HG03039 (cell line): ENCODE results near the gene TMEM171.

ENCODE experiments used
- ATAC-seq: cut with Tn5 transposase; IDR thresholded peaks from one replicate; pipeline ENCODE4 v1.9.1; 2021; ENCODE audit warnings: mild to moderate bottlenecking, moderate library complexity; ENCODE audit not compliant: unreplicated experiment

TMEM171 gene

GRCh38 chr5:73119451-73120157, 771 bp upstream of the TMEM171 start:
- ATAC-seq = no peak

- no peak for ATAC-seq
These were observed 716 bp downstream of the TMEM171 start for GRCh38 chr5:73121119-73121463.

- no peak for ATAC-seq
These were observed 2.8 kb downstream of the TMEM171 start for GRCh38 chr5:73122875-73123810.

- no peak for ATAC-seq
These were observed 4.9 kb downstream of the TMEM171 start for GRCh38 chr5:73125289-73125688.

- no peak for ATAC-seq
These were observed 6.0 kb downstream of the TMEM171 start for GRCh38 chr5:73126381-73126780.

GRCh38 chr5:73126957-73127356, 6.6 kb downstream of the TMEM171 start:
- no peak for ATAC-seq

- no peak for ATAC-seq
These were observed 8.8 kb downstream of the TMEM171 start for GRCh38 chr5:73129143-73129542.

GRCh38 chr5:73130811-73131210, 10.4 kb downstream of the TMEM171 start:
- ATAC-seq = no peak

- ATAC-seq = no peak
These were observed 11.5 kb downstream of the TMEM171 start for GRCh38 chr5:73131711-73132425.

- no peak for ATAC-seq
These were observed 12.4 kb downstream of the TMEM171 start for GRCh38 chr5:73132759-73133158.

- no peak for ATAC-seq
These were observed 14.6 kb downstream of the TMEM171 start for GRCh38 chr5:73135021-73135420.

GRCh38 chr5:73135429-73136054, 15.2 kb downstream of the TMEM171 start:
- no peak for ATAC-seq

GRCh38 chr5:73136055-73136562, 15.7 kb downstream of the TMEM171 start:
- no peak for ATAC-seq

GRCh38 chr5:73137563-73138530, 17.5 kb downstream of the TMEM171 start:
- ATAC-seq = no peak

- no peak for ATAC-seq
These were observed 19.1 kb downstream of the TMEM171 start for GRCh38 chr5:73139485-73139884.

- ATAC-seq = no peak
These were observed 20.4 kb downstream of the TMEM171 start for GRCh38 chr5:73140801-73141200.

- no peak for ATAC-seq
These were observed 21.7 kb downstream of the TMEM171 start for GRCh38 chr5:73142035-73142434.

- no peak for ATAC-seq
These were observed 23.3 kb downstream of the TMEM171 start for GRCh38 chr5:73143716-73144115.

- ATAC-seq = no peak
These were observed 29.2 kb downstream of the TMEM171 start for GRCh38 chr5:73149540-73149939.

GRCh38 chr5:73150876-73151275, 30.5 kb downstream of the TMEM171 start:
- ATAC-seq = no peak
